ENCODE data around the gene PPP2R1B.
"Not testable (repeated sequence)": the region's sequence is repeated elsewhere in the genome, so short reads cannot be mapped to it uniquely, and the experiment has no call there.

PPP2R1B gene

GRCh38 chr11:111726301-111726713 is 39.9 kb downstream of the PPP2R1B start:
- no peak for DNase-seq (ENCODE audit: low spot score)

- DNase-seq (ENCODE audit: low spot score), result no peak
Observed at GRCh38 chr11:111725621-111726020, 40.6 kb downstream of the PPP2R1B start.

GRCh38 chr11:111724615-111725129 is 41.5 kb downstream of the PPP2R1B start:
- no peak for DNase-seq (ENCODE audit: low spot score)

GRCh38 chr11:111723595-111723994 is 42.6 kb downstream of the PPP2R1B start:
- DNase-seq (ENCODE audit: low spot score), result no peak

GRCh38 chr11:111722501-111722900 is 43.7 kb downstream of the PPP2R1B start:
- DNase-seq (ENCODE audit: low spot score), result no peak

- no peak for DNase-seq (ENCODE audit: low spot score)
Observed at GRCh38 chr11:111720801-111721494, 45.2 kb downstream of the PPP2R1B start.

GRCh38 chr11:111719379-111719778 is 46.8 kb downstream of the PPP2R1B start:
- DNase-seq (ENCODE audit: low spot score), result peak; percentile 38

GRCh38 chr11:111718859-111719258 is 47.3 kb downstream of the PPP2R1B start:
- DNase-seq (ENCODE audit: low spot score), result no peak

GRCh38 chr11:111718436-111718835 is 47.8 kb downstream of the PPP2R1B start:
- peak; percentile 49 for DNase-seq (ENCODE audit: low spot score)

- not testable (repeated sequence) for DNase-seq (ENCODE audit: low spot score)
Observed at GRCh38 chr11:111717660-111718059, 48.5 kb downstream of the PPP2R1B start.

GRCh38 chr11:111715142-111715816 is 50.9 kb downstream of the PPP2R1B start:
- no peak for DNase-seq (ENCODE audit: low spot score)

- DNase-seq (ENCODE audit: low spot score), result no peak
Observed at GRCh38 chr11:111714522-111714921, 51.7 kb downstream of the PPP2R1B start.

- no peak for DNase-seq (ENCODE audit: low spot score)
Observed at GRCh38 chr11:111707691-111708067, 58.5 kb downstream of the PPP2R1B start.

- DNase-seq (ENCODE audit: low spot score), result peak; percentile 34
Observed at GRCh38 chr11:111707039-111707690, 59.0 kb downstream of the PPP2R1B start.

- no peak for DNase-seq (ENCODE audit: low spot score)
Observed at GRCh38 chr11:111703576-111703975, 62.6 kb downstream of the PPP2R1B start.

GRCh38 chr11:111702623-111703022 is 63.6 kb downstream of the PPP2R1B start:
- no peak for DNase-seq (ENCODE audit: low spot score)

- no peak for DNase-seq (ENCODE audit: low spot score)
Observed at GRCh38 chr11:111700162-111700561, 66.0 kb downstream of the PPP2R1B start.

- DNase-seq (ENCODE audit: low spot score), result no peak
Observed at GRCh38 chr11:111699579-111700156, 66.5 kb downstream of the PPP2R1B start.

GRCh38 chr11:111698852-111699559 is 67.2 kb downstream of the PPP2R1B start:
- DNase-seq (ENCODE audit: low spot score), result no peak

GRCh38 chr11:111697933-111698371 is 68.2 kb downstream of the PPP2R1B start:
- no peak for DNase-seq (ENCODE audit: low spot score)

- peak; percentile 33 for DNase-seq (ENCODE audit: low spot score)
Observed at GRCh38 chr11:111696556-111696955, 69.6 kb downstream of the PPP2R1B start.

GRCh38 chr11:111694851-111695250 is 71.3 kb downstream of the PPP2R1B start:
- peak; percentile 66 for DNase-seq (ENCODE audit: low spot score)
